ENCODE results near the gene KLHL29. TPM values are rescaled to one million over a fixed set of nuclear protein-coding genes. Genes with fewer than 3 reads are reported as not detected.

The KLHL29 gene
- total RNA-seq, 1 experiment from 2014 or later: 2.4 TPM

- no peak overlapping the region for H2BK120ac ChIP-seq (ENCODE audit: low read depth, low read length, poor library complexity, severe bottlenecking)
- peaks cover 9% of the 10 kb centered on the region; the same call in 1 of the 2 replicates for H3K4me1 ChIP-seq (ENCODE audit: insufficient read depth, low read length)
- no peak overlapping the region for H3K4ac ChIP-seq (ENCODE audit: low read depth, low read length)
- H2BK12ac ChIP-seq (ENCODE audit: insufficient read length, low read depth, low read length): no peak overlapping the region
- Mint-ChIP-seq H3K9me3 (no peaks in the 10 kb centered on the region), H3K4me1 (peaks cover 23 to 31% of the 10 kb centered on the region in 2 experiments), H3K36me3 (ENCODE audit: insufficient read depth in 1 of 3, low read depth in 3 of 3) (no peaks in the 10 kb centered on the region), H3K4me3 (no peak overlapping the region), H3K27me3 (ENCODE audit: low read depth) (peaks cover 1% of the 10 kb centered on the region; the same call in 1 of the 2 replicates), H3K27ac (no peak overlapping the region)
- no CpG with 5 or more reads among the region's 3 CpGs for WGBS (ENCODE audit: extremely low coverage, insufficient read length, low lambda C conversion rate)
- no peaks in the 10 kb centered on the region for H3K9me3 ChIP-seq (ENCODE audit: control insufficient read depth, low read depth, low read length)
- H3K14ac ChIP-seq (ENCODE audit: insufficient read depth, low read length): no peak overlapping the region
- no peak overlapping the region for H4K91ac ChIP-seq (ENCODE audit: insufficient read length, low read depth, low read length)
- no peak for TF ChIP-seq CTCF (conservative IDR thresholded peaks at IDR 0.05)
- no peak overlapping the region for H2BK15ac ChIP-seq (ENCODE audit: low read depth, low read length)
- H3K18ac ChIP-seq (ENCODE audit: insufficient read length, low read depth, low read length): no peak overlapping the region
- no peaks in the 10 kb centered on the region for H3K79me1 ChIP-seq (ENCODE audit: insufficient read depth, low read depth, low read length, poor library complexity, severe bottlenecking)
- no peaks in the 10 kb centered on the region; the same call in 1 of the 2 replicates for H3K79me2 ChIP-seq (ENCODE audit: insufficient read depth, low read length)
- no peak overlapping the region for H3K56ac ChIP-seq (ENCODE audit: insufficient read length, low read depth, low read length)
- no peak overlapping the region for H2AK5ac ChIP-seq (ENCODE audit: insufficient read length, low read length)
- no peak overlapping the region for H3K9ac ChIP-seq (ENCODE audit: extremely low read depth, insufficient read length, low read length)
- H4K5ac ChIP-seq (ENCODE audit: insufficient read length, low read depth, low read length): no peak overlapping the region
- H3K23me2 ChIP-seq (ENCODE audit: insufficient read length, low read depth, low read length, poor library complexity, severe bottlenecking): no peaks in the 10 kb centered on the region
- H3K27me3 ChIP-seq (ENCODE audit: insufficient read depth, low read length): no peaks in the 10 kb centered on the region
- H3K23ac ChIP-seq (ENCODE audit: insufficient read length, low read depth, low read length): no peak overlapping the region
- H4K20me1 ChIP-seq (ENCODE audit: control insufficient read depth, insufficient read depth, insufficient read length): no peaks in the 10 kb centered on the region
- H3K4me2 ChIP-seq (ENCODE audit: insufficient read depth, insufficient read length, low read length): no peak overlapping the region
- H2AFZ ChIP-seq (ENCODE audit: low read length): no peak overlapping the region
- no peak overlapping the region for H3T11ph ChIP-seq (ENCODE audit: low read length)
- no peak overlapping the region for H3K27ac ChIP-seq (ENCODE audit: insufficient read length, low read depth, low read length)
- no peak overlapping the region for H2BK20ac ChIP-seq (ENCODE audit: low read depth, low read length, poor library complexity, severe bottlenecking)
- no peak for DNase-seq
- no peak overlapping the region for H4K8ac ChIP-seq (replicated peaks; ENCODE audit: insufficient read length, low read depth, low read length)
- no peak overlapping the region for H2BK5ac ChIP-seq (ENCODE audit: insufficient read length, low read length)
Measured at GRCh38 chr2:23568626-23569190, 183.7 kb downstream of the KLHL29 start.
